ENCODE measurements around the gene TRPM3. TPM values are rescaled to one million over a fixed set of nuclear protein-coding genes. Genes with fewer than 3 reads are reported as not detected.

The TRPM3 gene
- total RNA-seq, 4 donors from 2014 or later, result 2.4 to 11.1 (median 5.6) TPM

DNA sequence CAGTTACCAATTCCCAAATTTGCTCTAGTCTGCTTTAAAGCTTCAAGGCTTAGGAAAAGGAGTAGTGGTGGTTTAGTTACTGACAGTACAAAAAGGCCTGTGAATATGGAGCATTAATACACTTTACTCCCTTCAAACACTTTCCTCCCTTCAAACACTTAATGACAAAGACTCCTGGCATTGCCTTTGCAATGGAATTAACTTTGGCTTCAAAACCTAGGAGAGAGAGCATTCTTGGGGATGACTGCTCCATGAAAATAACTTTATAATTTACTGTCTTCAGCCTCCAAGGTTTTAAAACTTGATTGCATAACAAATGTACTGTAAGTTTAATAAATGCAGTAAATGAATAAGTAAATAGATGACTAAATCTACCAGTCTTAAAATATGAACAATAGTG is 185.6 kb downstream of the TRPM3 start:
- no peak for DNase-seq
- intact Hi-C loops (cut with DNase I), result no loop called here
- no peak overlapping the region for H3K27ac ChIP-seq
- no peaks in the 10 kb centered on the region for H3K27me3 ChIP-seq
- no peaks in the 10 kb centered on the region for H3K36me3 ChIP-seq
- H3K4me3 ChIP-seq (replicated peaks in 1 of 3), result no peak overlapping the region
- no peaks in the 10 kb centered on the region for H3K9me3 ChIP-seq
- TF ChIP-seq POLR2A (IDR thresholded peaks at IDR 0.05) (no peak), CTCF (IDR thresholded peaks at IDR 0.05) (no peak)
- peaks cover 0 to 9% of the 10 kb centered on the region in 2 donors for H3K4me1 ChIP-seq

DNA sequence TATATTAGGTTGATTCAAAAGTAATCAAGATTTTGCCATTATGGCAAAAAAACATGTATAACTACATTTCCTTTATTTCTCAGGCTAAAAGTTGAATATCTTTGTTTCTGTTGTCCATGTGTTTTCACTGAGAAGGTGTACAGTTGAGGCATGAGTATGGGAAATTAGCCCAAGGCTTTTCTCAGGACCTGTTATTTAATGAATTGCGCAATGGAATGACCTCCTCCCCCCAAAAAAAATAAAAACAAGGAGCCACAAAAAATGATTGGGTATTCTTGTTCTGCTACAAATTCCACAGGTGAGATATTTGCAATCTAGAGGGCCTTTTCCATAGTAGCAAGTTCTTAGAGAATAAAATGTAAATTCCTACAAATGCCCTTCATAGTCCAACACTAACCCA is 186.8 kb downstream of the TRPM3 start:
- Histone ChIP-seq H3K27me3 (no peaks in the 10 kb centered on the region), H3K36me3 (no peaks in the 10 kb centered on the region), H3K27ac (no peak overlapping the region), H3K4me3 (replicated peaks in 1 of 3) (no peak overlapping the region), H3K4me1 (peaks cover 0 to 8% of the 10 kb centered on the region in 2 donors), H3K9me3 (no peaks in the 10 kb centered on the region)
- no peak for DNase-seq
- 93 to 100% methylated on average over 1 of the region's 1 CpG for WGBS, 2 donors
- intact Hi-C loops (cut with DNase I), result no loop called here
- TF ChIP-seq CTCF (IDR thresholded peaks at IDR 0.05), result no peak
- TF ChIP-seq POLR2A (IDR thresholded peaks at IDR 0.05), result no peak

DNA sequence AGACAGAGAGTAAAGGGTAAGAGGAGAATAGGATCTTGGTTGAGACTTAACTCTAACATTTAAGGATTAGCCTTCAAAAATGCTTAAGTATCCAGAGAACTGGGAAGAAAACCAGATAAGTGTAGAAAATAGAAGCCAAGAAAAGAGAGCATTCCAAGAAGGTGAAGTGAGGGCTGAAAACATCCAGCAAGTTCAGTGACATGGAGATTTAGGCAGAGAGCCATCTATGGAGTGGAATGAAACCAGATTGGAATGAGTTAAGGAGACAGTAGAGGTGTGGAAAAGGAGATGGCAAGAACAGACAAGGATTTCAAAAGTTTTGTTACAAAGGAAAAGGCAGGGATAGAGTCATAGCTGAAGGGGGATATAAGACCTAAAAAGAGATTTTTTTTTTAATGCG is 188.1 kb downstream of the TRPM3 start:
- H3K27me3 ChIP-seq, result no peaks in the 10 kb centered on the region
- DNase-seq, result no peak
- H3K4me1 ChIP-seq, result peaks cover 0 to 8% of the 10 kb centered on the region in 2 donors
- no peak overlapping the region for H3K4me3 ChIP-seq (replicated peaks in 1 of 3)
- H3K27ac ChIP-seq, result no peak overlapping the region
- TF ChIP-seq POLR2A (IDR thresholded peaks at IDR 0.05) (no peak), CTCF (IDR thresholded peaks at IDR 0.05) (no peak)
- WGBS, 2 donors, result 82 to 92% methylated on average over 1 of the region's 1 CpG
- intact Hi-C loops (cut with DNase I), result no loop called here
- no peaks in the 10 kb centered on the region for H3K9me3 ChIP-seq
- no peaks in the 10 kb centered on the region for H3K36me3 ChIP-seq

- WGBS, 2 donors, result 95 to 97% methylated on average over 1 of the region's 1 CpG
Measured at GRCh38 chr9:70932097-70932496, 189.3 kb downstream of the TRPM3 start.

DNA sequence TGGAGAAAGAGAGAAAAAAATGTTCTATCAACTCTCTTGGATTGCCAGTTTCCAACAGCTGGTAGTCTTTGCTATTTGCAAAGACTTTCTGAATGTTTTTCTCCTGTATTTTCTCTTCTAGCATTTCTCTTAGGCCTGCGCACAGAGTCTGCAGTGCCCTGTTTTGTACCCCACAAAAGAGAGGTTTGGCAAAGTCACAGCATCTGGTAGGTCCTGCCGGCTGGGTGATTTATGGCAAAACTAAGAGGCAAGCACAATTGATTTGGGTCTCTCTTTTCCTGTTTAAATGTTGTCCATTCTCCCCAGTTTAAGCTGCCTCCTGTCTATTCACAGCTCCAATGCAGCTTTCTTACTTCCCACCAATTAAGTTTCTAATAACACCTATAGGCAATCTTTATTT is 193.9 kb downstream of the TRPM3 start:
- TF ChIP-seq CTCF (IDR thresholded peaks at IDR 0.05), result no peak
- no peak for TF ChIP-seq POLR2A (IDR thresholded peaks at IDR 0.05)
- intact Hi-C loops (cut with DNase I), result loop anchor here (5.0 to 10.0 kb wide), 3 partner anchors 75 to 317 kb away; no protein-coding TSS in a partner anchor
- WGBS, 2 donors, result 90 to 93% methylated on average over 2 of the region's 2 CpGs
- H3K9me3 ChIP-seq, result no peaks in the 10 kb centered on the region
- H3K27me3 ChIP-seq, result no peaks in the 10 kb centered on the region
- no peak for DNase-seq
- no peak overlapping the region for H3K4me3 ChIP-seq (replicated peaks in 1 of 3)
- H3K27ac ChIP-seq, result no peak overlapping the region
- no peaks in the 10 kb centered on the region for H3K36me3 ChIP-seq
- no peaks in the 10 kb centered on the region for H3K4me1 ChIP-seq

More at GRCh38 chr9:70932097-70932496, 189.3 kb downstream of the TRPM3 start:
- Histone ChIP-seq H3K9me3 (no peaks in the 10 kb centered on the region), H3K27ac (no peak overlapping the region), H3K27me3 (no peaks in the 10 kb centered on the region), H3K36me3 (no peaks in the 10 kb centered on the region), H3K4me1 (peaks cover 0 to 8% of the 10 kb centered on the region in 2 donors), H3K4me3 (replicated peaks in 1 of 3) (no peak overlapping the region)
- TF ChIP-seq CTCF (IDR thresholded peaks at IDR 0.05) (no peak), POLR2A (IDR thresholded peaks at IDR 0.05) (no peak)
- intact Hi-C loops (cut with DNase I), result no loop called here
- no peak for DNase-seq
